ENCODE results near the gene TOGARAM2. TPM values are rescaled to one million over a fixed set of nuclear protein-coding genes. Genes with fewer than 3 reads are reported as not detected.

TOGARAM2 gene
- total and polyA plus RNA-seq, 8 donors, result 1.5 to 7.3 (median 4.1) TPM

- Histone ChIP-seq H3K9me3 (no peaks in the 10 kb centered on the region), H3K4me1 (peaks cover 0 to 27% of the 10 kb centered on the region in 2 donors), H3K4me3 (no peak overlapping the region), H3K27ac (no peak overlapping the region), H3K27me3 (no peaks in the 10 kb centered on the region), H3K36me3 (no peaks in the 10 kb centered on the region)
- intact Hi-C loops (cut with DNase I), result no loop called here
- ATAC-seq, result no peak
- TF ChIP-seq CTCF (IDR thresholded peaks at IDR 0.05), result no peak
- DNase-seq, result no peak
Observed at GRCh38 chr2:29004755-29005154, 23.7 kb downstream of the TOGARAM2 start.

- H3K36me3 ChIP-seq, result no peaks in the 10 kb centered on the region
- no peaks in the 10 kb centered on the region for H3K27me3 ChIP-seq
- no peaks in the 10 kb centered on the region for H3K9me3 ChIP-seq
- DNase-seq (no peak), ATAC-seq (no peak)
- TF ChIP-seq CTCF (IDR thresholded peaks at IDR 0.05), result no peak
- H3K4me1 ChIP-seq, result peaks cover 0 to 23% of the 10 kb centered on the region in 2 donors
- intact Hi-C loops (cut with DNase I), result no loop called here
- H3K27ac ChIP-seq, result no peak overlapping the region
- H3K4me3 ChIP-seq, result no peak overlapping the region
Observed at GRCh38 chr2:29005331-29005730, 24.2 kb downstream of the TOGARAM2 start.

- Histone ChIP-seq H3K4me1 (peaks cover 10 to 23% of the 10 kb centered on the region in 2 donors), H3K27me3 (no peaks in the 10 kb centered on the region), H3K4me3 (no peak overlapping the region), H3K27ac (no peak overlapping the region), H3K36me3 (no peaks in the 10 kb centered on the region), H3K9me3 (no peaks in the 10 kb centered on the region)
- intact Hi-C loops (cut with DNase I), result no loop called here
- ATAC-seq, result no peak
- DNase-seq, result no peak
- TF ChIP-seq CTCF (IDR thresholded peaks at IDR 0.05), result no peak
Observed at GRCh38 chr2:29006092-29006979, 25.2 kb downstream of the TOGARAM2 start.

GRCh38 chr2:29006980-29007301 is 25.8 kb downstream of the TOGARAM2 start:
- no peak for TF ChIP-seq CTCF (IDR thresholded peaks at IDR 0.05)
- Histone ChIP-seq H3K9me3 (no peaks in the 10 kb centered on the region), H3K27me3 (peaks cover 0 to 4% of the 10 kb centered on the region in 2 donors), H3K36me3 (no peaks in the 10 kb centered on the region), H3K4me3 (no peak overlapping the region), H3K4me1 (peaks cover 15 to 25% of the 10 kb centered on the region in 2 donors), H3K27ac (no peak overlapping the region)
- intact Hi-C loops (cut with DNase I), result no loop called here
- ATAC-seq (no peak), DNase-seq (no peak)

GRCh38 chr2:29009270-29009669 is 28.2 kb downstream of the TOGARAM2 start:
- ATAC-seq, result no peak
- no peak for TF ChIP-seq CTCF (IDR thresholded peaks at IDR 0.05)
- no peak for DNase-seq
- Histone ChIP-seq H3K4me3 (no peak overlapping the region), H3K27ac (no peak overlapping the region), H3K9me3 (no peaks in the 10 kb centered on the region), H3K36me3 (no peaks in the 10 kb centered on the region), H3K27me3 (peaks cover 0 to 7% of the 10 kb centered on the region in 2 donors), H3K4me1 (peaks cover 19 to 47% of the 10 kb centered on the region in 2 donors)
- intact Hi-C loops (cut with DNase I), result no loop called here

All from left lung (tissue), 10 donors.